ENCODE results near the gene CTDSP2.

CTDSP2 gene

DNA sequence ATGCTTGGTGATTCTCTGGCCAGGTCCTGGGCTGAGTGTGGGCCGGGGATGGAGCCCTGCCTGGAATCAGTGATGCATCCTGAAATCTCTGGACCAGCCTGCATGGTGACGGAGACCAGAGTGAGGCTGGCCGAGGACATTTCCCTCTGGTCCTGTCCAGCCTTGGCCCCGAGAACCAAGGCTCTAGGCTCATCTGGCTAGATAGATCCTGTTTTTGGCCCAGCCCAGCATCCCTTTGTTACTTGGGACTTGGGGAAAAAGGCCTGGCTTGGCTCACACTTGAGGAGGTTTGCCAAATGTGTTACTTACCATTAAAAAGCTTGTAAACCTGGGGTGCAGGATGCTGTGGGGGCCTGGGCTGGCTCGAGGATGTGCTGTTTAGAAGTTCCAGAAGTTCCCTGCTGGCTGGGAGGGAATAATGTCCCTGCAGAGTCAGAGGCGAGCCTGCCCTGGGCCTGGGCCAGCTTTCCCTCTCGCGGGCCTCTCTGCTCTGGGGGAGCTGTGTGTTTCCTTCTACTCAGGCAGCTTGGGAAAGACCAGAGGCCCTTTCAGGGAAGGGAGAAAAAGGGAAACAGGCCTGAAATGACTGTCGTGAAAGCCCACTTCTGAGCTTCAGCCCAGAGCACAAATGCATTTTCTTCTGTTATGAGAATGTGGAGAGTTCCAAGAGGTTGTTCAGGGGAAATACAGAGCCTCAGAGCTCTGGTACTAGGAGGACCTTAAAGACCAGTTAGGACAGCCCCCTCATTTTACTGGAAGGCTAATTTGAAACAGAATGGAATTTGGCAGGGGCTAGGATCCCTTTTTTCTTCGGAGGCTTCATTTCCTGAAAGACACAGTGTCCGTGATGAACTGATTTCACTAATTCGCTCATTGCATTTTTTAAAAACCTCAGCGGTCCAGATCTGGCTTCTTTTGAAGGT lies 47.2 kb upstream of the CTDSP2 start:
- Histone ChIP-seq H3K27me3 (no peaks in the 10 kb centered on the region), H3K4me1 (peaks cover 25 to 97% (median 91%) of the 10 kb centered on the region in 4 donors), H3K27ac (peak overlapping the region; percentile 96 to 97), H3K9me3 (no peaks in the 10 kb centered on the region), H3K36me3 (no peaks in the 10 kb centered on the region), H3K4me3 (peak overlapping the region in 1 of 2 donors; percentile 13)
- TF ChIP-seq, protein P1, sequence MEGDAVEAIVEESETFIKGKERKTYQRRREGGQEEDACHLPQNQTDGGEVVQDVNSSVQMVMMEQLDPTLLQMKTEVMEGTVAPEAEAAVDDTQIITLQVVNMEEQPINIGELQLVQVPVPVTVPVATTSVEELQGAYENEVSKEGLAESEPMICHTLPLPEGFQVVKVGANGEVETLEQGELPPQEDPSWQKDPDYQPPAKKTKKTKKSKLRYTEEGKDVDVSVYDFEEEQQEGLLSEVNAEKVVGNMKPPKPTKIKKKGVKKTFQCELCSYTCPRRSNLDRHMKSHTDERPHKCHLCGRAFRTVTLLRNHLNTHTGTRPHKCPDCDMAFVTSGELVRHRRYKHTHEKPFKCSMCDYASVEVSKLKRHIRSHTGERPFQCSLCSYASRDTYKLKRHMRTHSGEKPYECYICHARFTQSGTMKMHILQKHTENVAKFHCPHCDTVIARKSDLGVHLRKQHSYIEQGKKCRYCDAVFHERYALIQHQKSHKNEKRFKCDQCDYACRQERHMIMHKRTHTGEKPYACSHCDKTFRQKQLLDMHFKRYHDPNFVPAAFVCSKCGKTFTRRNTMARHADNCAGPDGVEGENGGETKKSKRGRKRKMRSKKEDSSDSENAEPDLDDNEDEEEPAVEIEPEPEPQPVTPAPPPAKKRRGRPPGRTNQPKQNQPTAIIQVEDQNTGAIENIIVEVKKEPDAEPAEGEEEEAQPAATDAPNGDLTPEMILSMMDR (IDR thresholded peaks at IDR 0.05): peak in 1 of 2 experiments; percentile 56
- peak; percentile 91 to 97 for DNase-seq
- intact Hi-C loops (cut with DNase I; ENCODE audit: low total_unique reads): no loop called here

DNA sequence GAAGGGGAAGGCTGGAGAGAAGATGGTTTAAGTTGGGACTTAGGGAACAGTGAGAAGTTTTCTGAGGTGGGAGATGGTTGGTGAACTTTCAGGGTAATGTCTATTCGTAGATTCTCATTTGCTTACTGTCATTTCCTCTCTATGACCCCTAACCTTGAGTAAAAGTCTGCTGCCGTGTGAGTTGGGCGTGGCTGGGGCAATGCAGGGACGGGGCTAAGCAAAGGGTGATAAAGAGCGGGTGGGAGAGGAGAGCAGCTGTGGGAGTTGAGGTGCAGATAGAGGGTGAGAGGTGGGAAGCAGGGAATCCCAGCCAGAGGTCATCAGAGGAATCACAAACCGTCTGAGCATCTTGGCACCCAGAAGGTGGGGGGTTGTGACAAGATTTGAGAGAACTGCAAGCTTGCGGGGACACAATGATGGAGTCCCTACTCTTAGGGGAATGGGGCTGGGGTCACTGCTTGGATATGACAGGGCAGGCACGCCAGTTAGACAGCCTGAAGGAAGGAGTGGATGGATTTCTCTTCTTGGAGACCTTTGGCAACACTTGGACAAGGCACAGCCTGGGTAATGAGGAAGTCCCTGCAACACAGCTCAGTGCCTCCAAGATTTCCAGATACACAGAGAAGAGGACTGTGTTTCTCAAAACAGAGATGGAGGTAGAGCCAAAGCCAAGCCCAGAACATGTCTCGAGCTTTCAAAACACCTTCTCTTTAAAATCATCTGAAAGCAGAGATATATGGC lies 45.9 kb upstream of the CTDSP2 start:
- H3K36me3 ChIP-seq: no peaks in the 10 kb centered on the region
- TF ChIP-seq, protein P1 (IDR thresholded peaks at IDR 0.05): no peak
- peaks cover 17 to 97% (median 89%) of the 10 kb centered on the region in 4 donors for H3K4me1 ChIP-seq
- no peak overlapping the region for H3K4me3 ChIP-seq
- no peaks in the 10 kb centered on the region for H3K9me3 ChIP-seq
- intact Hi-C loops (cut with DNase I; ENCODE audit: low total_unique reads): no loop called here
- no peaks in the 10 kb centered on the region for H3K27me3 ChIP-seq
- DNase-seq: no peak
- peak overlapping the region; percentile 96 to 97 for H3K27ac ChIP-seq

DNA sequence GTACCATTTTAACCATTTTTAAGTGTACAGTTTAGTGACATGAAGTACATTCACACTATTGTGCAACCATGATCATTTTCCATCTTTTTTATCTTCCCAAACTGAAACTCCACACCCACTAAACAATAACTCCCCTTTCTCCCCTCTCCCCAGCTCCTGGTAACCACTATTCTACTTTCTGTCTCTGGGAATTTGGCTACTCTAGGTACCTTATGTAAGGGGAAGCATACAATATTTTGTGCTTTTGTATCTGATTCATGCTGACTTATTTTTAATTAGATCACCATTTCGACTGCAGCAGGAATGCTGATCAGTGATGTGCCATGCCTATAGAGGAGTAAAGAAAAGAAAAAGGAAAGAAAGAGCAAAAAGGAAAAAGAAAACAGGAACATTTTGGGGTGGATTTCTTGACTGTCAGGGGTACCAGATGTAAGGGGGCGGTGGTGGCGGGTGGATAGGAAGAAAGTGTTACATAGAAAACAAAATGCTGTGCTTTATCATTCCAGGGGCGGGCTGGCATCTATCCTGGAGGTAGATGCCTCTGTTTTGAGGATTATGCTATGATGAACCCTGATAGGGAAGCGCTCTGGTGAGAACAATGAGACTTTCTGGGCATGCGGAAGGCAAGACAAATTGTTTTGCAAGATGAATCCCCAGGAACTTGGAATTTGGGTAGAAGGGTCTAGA lies 45.2 kb upstream of the CTDSP2 start:
- H3K4me3 ChIP-seq: no peak overlapping the region
- intact Hi-C loops (cut with DNase I; ENCODE audit: low total_unique reads): no loop called here
- TF ChIP-seq, protein P1 (IDR thresholded peaks at IDR 0.05): no peak
- H3K4me1 ChIP-seq: peaks cover 15 to 97% (median 90%) of the 10 kb centered on the region in 4 donors
- H3K27me3 ChIP-seq: no peaks in the 10 kb centered on the region
- H3K9me3 ChIP-seq: no peaks in the 10 kb centered on the region
- H3K36me3 ChIP-seq: no peaks in the 10 kb centered on the region
- no peak for DNase-seq
- peak overlapping the region; percentile 96 to 97 for H3K27ac ChIP-seq

DNA sequence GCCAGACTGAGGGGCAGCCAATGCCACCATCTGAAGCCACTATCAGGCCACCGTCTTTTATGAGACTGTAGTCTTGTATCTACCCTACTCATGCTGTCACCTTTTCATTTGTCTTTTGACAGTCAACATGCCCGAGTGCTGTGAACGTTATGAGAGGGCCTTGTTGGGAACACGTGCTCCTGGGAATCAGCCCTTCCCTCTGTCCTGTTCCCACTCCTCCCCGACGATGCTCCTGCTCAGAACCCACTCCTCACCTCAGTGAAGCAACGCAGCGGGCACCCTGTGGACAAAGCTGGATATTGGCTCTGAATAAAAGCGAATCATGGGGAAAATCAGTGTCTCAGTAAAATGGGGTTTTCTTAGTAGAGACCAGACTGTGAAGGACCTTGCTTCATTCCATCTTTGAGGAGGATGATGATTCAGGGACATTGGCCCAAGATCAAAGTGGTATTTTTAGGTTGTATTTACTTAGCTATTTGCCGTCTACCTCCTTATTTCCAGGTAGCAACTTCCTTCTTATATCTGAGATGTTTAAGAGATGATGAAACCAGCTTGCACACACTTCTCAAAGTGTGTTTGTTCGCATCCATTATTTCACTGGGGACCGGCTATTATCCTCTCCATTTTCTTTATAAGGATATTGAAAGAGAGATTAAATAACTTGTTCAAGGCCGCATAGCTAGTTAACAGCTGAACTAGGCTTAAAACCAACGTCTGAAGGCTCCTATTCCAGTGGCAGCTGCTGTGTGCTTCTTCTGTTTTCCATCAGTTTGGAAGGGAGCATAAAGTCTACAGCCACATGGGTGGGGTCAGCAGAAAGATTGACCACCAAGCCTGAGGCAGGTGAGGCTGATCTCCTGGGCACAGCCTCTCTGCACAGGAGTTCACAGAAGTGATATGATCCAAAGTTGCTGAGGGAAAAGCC lies 43.9 kb upstream of the CTDSP2 start:
- TF ChIP-seq, protein P1 (IDR thresholded peaks at IDR 0.05): no peak
- H3K4me1 ChIP-seq: peaks cover 15 to 94% (median 86%) of the 10 kb centered on the region in 4 donors
- H3K36me3 ChIP-seq: no peaks in the 10 kb centered on the region
- intact Hi-C loops (cut with DNase I; ENCODE audit: low total_unique reads): no loop called here
- H3K27ac ChIP-seq: peak overlapping the region; percentile 96 to 97
- H3K4me3 ChIP-seq: no peak overlapping the region
- H3K27me3 ChIP-seq: no peaks in the 10 kb centered on the region
- no peaks in the 10 kb centered on the region for H3K9me3 ChIP-seq
- DNase-seq: no peak
